Thymus (tissue), 11 donors: ENCODE measurements around the gene PPME1. TPM values are rescaled to one million over a fixed set of nuclear protein-coding genes. Genes with fewer than 3 reads are reported as not detected.

ENCODE experiments used
- DNase-seq, 9 donors: peaks; one replicate each; pipeline ENCODE4 v3.0.0-alpha.2; 2013; ENCODE audit warnings: low spot score in 9 of 9, low read depth in 6 of 9, missing footprints in 1 of 9
- H3K27ac ChIP-seq, 2 donors: one replicate each; pipeline ENCODE4 v1.5.1; 2013; ENCODE audit warnings: control low read depth in 1 of 2, low read depth in 1 of 2, low read length in 1 of 2, mild to moderate bottlenecking in 1 of 2, moderate library complexity in 1 of 2
- H3K27me3 ChIP-seq, 2 donors: one replicate each; pipeline ENCODE4 v1.5.1; 2013; ENCODE audit warnings: low read length in 1 of 2; ENCODE audit not compliant: control insufficient read depth in 2 of 2, insufficient read depth in 1 of 2
- H3K36me3 ChIP-seq, 2 donors: one replicate each; pipeline ENCODE4 v1.5.1; 2013; ENCODE audit warnings: low read length in 1 of 2, mild to moderate bottlenecking in 1 of 2, moderate library complexity in 1 of 2; ENCODE audit not compliant: control insufficient read depth in 2 of 2, insufficient read depth in 2 of 2
- H3K4me1 ChIP-seq, 2 donors: one replicate each; pipeline ENCODE4 v1.5.1; 2013; ENCODE audit warnings: low read length in 2 of 2; ENCODE audit not compliant: control insufficient read depth in 2 of 2, insufficient read depth in 2 of 2
- H3K4me3 ChIP-seq, 2 donors: one replicate each; pipeline ENCODE4 v1.5.1; 2013; ENCODE audit warnings: low read length in 2 of 2, control low read depth in 1 of 2, mild to moderate bottlenecking in 1 of 2
- H3K9me3 ChIP-seq, 2 donors: one replicate each; pipeline ENCODE4 v1.5.1; 2013; ENCODE audit warnings: low read length in 1 of 2, mild to moderate bottlenecking in 1 of 2; ENCODE audit not compliant: control insufficient read depth in 2 of 2, insufficient read depth in 1 of 2
- WGBS: extraction: QIAGEN DNeasy Blood & Tissue Kit; methylation state at CpG from one replicate; pipeline ENCODE4 v1.1.7; 2013; 5-methylcytosine and 5-hydroxymethylcytosine counted together
- polyA plus RNA-seq: library from polyadenylated mRNA; stranded (reverse); fragments of 200-250 nt; gene quantifications from one replicate; pipeline ENCODE4 v1.2.3, GENCODE V29; 2013
- total RNA-seq: library from RNA; stranded (reverse); fragments of 120-200 nt; gene quantifications from one replicate; pipeline ENCODE4 v1.2.4, GENCODE V29; 2013
- donor health status: healthy.

PPME1 gene
- total and polyA plus RNA-seq, 2 donors, result 19.7 to 19.8 TPM

GRCh38 chr11:74203966-74204365 is 32.9 kb downstream of the PPME1 start:
- Histone ChIP-seq H3K4me3 (no peak overlapping the region), H3K36me3 (peaks cover 3 to 19% of the 10 kb centered on the region in 2 donors), H3K9me3 (no peaks in the 10 kb centered on the region), H3K27me3 (no peaks in the 10 kb centered on the region), H3K27ac (no peak overlapping the region), H3K4me1 (no peaks in the 10 kb centered on the region)
- no peak for DNase-seq
- whole genome bisulfite sequencing, result 96% methylated on average over 2 of the region's 2 CpGs

GRCh38 chr11:74204701-74205100 is 33.6 kb downstream of the PPME1 start:
- Histone ChIP-seq H3K27me3 (no peaks in the 10 kb centered on the region), H3K4me3 (no peak overlapping the region), H3K9me3 (no peaks in the 10 kb centered on the region), H3K27ac (no peak overlapping the region), H3K36me3 (peaks cover 3 to 24% of the 10 kb centered on the region in 2 donors), H3K4me1 (no peaks in the 10 kb centered on the region)
- 100% methylated on average over 1 of the region's 1 CpG for WGBS
- DNase-seq, result no peak

- Histone ChIP-seq H3K4me3 (no peak overlapping the region), H3K27me3 (no peaks in the 10 kb centered on the region), H3K27ac (no peak overlapping the region), H3K36me3 (peaks cover 3 to 24% of the 10 kb centered on the region in 2 donors), H3K9me3 (no peaks in the 10 kb centered on the region), H3K4me1 (no peaks in the 10 kb centered on the region)
- WGBS, result 41% methylated on average over 1 of the region's 1 CpG
- no peak for DNase-seq
These were observed 34.1 kb downstream of the PPME1 start for GRCh38 chr11:74205181-74205580.

- Histone ChIP-seq H3K36me3 (peaks cover 3 to 24% of the 10 kb centered on the region in 2 donors), H3K9me3 (no peaks in the 10 kb centered on the region), H3K4me3 (no peak overlapping the region), H3K4me1 (no peaks in the 10 kb centered on the region), H3K27me3 (no peaks in the 10 kb centered on the region), H3K27ac (no peak overlapping the region)
- no peak for DNase-seq
- 96% methylated on average over 1 of the region's 1 CpG for WGBS
These were observed 35.7 kb downstream of the PPME1 start for GRCh38 chr11:74206746-74207145.

- Histone ChIP-seq H3K4me3 (no peak overlapping the region), H3K4me1 (no peaks in the 10 kb centered on the region), H3K9me3 (no peaks in the 10 kb centered on the region), H3K27ac (no peak overlapping the region), H3K36me3 (peaks cover 13 to 34% of the 10 kb centered on the region in 2 donors), H3K27me3 (no peaks in the 10 kb centered on the region)
- DNase-seq, result no peak
These were observed 37.4 kb downstream of the PPME1 start for GRCh38 chr11:74208507-74208906.

- no peak for DNase-seq
- WGBS, result 96% methylated on average over 2 of the region's 2 CpGs
- peaks cover 11 to 19% of the 10 kb centered on the region in 2 donors for H3K36me3 ChIP-seq
These were observed 41.4 kb downstream of the PPME1 start for GRCh38 chr11:74212533-74212932.

GRCh38 chr11:74220376-74220775 is 49.3 kb downstream of the PPME1 start:
- 100% methylated on average over 1 of the region's 1 CpG for WGBS
- Histone ChIP-seq H3K9me3 (no peaks in the 10 kb centered on the region), H3K27me3 (no peaks in the 10 kb centered on the region), H3K4me1 (no peaks in the 10 kb centered on the region), H3K27ac (no peak overlapping the region), H3K4me3 (no peak overlapping the region), H3K36me3 (peaks cover 0 to 3% of the 10 kb centered on the region in 2 donors)
- no peak for DNase-seq

More at GRCh38 chr11:74212533-74212932, 41.4 kb downstream of the PPME1 start:
- Histone ChIP-seq H3K4me3 (no peak overlapping the region), H3K9me3 (no peaks in the 10 kb centered on the region), H3K27me3 (no peaks in the 10 kb centered on the region), H3K4me1 (no peaks in the 10 kb centered on the region), H3K27ac (no peak overlapping the region)

- WGBS, result 89% methylated on average over 1 of the region's 1 CpG
- Histone ChIP-seq H3K4me3 (no peak overlapping the region), H3K27me3 (no peaks in the 10 kb centered on the region), H3K36me3 (peaks cover 3% of the 10 kb centered on the region in 2 donors), H3K27ac (no peak overlapping the region), H3K4me1 (no peaks in the 10 kb centered on the region), H3K9me3 (no peaks in the 10 kb centered on the region)
- no peak for DNase-seq
These were observed 50.7 kb downstream of the PPME1 start for GRCh38 chr11:74221816-74222215.

GRCh38 chr11:74225565-74225964 is 54.5 kb downstream of the PPME1 start:
- H3K9me3 ChIP-seq, result no peaks in the 10 kb centered on the region
- WGBS, result 98% methylated on average over 4 of the region's 4 CpGs

GRCh38 chr11:74226907-74227306 is 55.8 kb downstream of the PPME1 start:
- Histone ChIP-seq H3K4me1 (no peaks in the 10 kb centered on the region), H3K27ac (no peak overlapping the region), H3K36me3 (peaks cover 3 to 11% of the 10 kb centered on the region in 2 donors), H3K4me3 (no peak overlapping the region), H3K9me3 (no peaks in the 10 kb centered on the region), H3K27me3 (no peaks in the 10 kb centered on the region)
- DNase-seq, result no peak
- 97% methylated on average over 2 of the region's 2 CpGs for WGBS

More at GRCh38 chr11:74225565-74225964, 54.5 kb downstream of the PPME1 start:
- DNase-seq, result no peak
- H3K27me3 ChIP-seq, result no peaks in the 10 kb centered on the region
- H3K36me3 ChIP-seq, result peaks cover 3 to 4% of the 10 kb centered on the region in 2 donors
- no peaks in the 10 kb centered on the region for H3K4me1 ChIP-seq
- H3K4me3 ChIP-seq, result no peak overlapping the region
- no peak overlapping the region for H3K27ac ChIP-seq
